Endodermal cell (in vitro differentiated cells): ENCODE data around the gene DHX30. TPM values are rescaled to one million over a fixed set of nuclear protein-coding genes. Genes with fewer than 3 reads are reported as not detected.
A peak's percentile ranks its signal among the peaks of the same experiment; 100 is the strongest.

ENCODE experiments used
- DNase-seq: peaks from one replicate; pipeline ENCODE4 v3.0.0-alpha.2; 2017
- H3K27ac ChIP-seq: 2 replicates; pipeline ENCODE4 v1.5.1; 2013; ENCODE audit warnings: mild to moderate bottlenecking, low read depth, low read length, moderate library complexity
- H3K27me3 ChIP-seq: 2 replicates; pipeline ENCODE4 v1.6.1; 2013; ENCODE audit warnings: mild to moderate bottlenecking, low read length, moderate library complexity; ENCODE audit not compliant: insufficient read depth, control insufficient read depth, poor library complexity, severe bottlenecking
- H3K36me3 ChIP-seq: 2 replicates; pipeline ENCODE4 v1.7.0; 2013; ENCODE audit warnings: mild to moderate bottlenecking, low read length, moderate library complexity; ENCODE audit not compliant: control insufficient read depth, insufficient read depth
- H3K4me1 ChIP-seq: one replicate; pipeline ENCODE4 v1.7.0; 2013; ENCODE audit warnings: low read length; ENCODE audit not compliant: control insufficient read depth, insufficient read depth
- H3K4me3 ChIP-seq: 2 replicates; pipeline ENCODE4 v1.5.1; 2013; ENCODE audit warnings: mild to moderate bottlenecking, low read length, moderate library complexity
- H3K9ac ChIP-seq: 2 replicates; pipeline ENCODE4 v1.6.1; 2013; ENCODE audit warnings: mild to moderate bottlenecking, low read length, moderate library complexity; ENCODE audit not compliant: poor library complexity, severe bottlenecking; ENCODE audit errors: extremely low read depth
- H3K9me3 ChIP-seq: 2 replicates; pipeline ENCODE4 v1.6.1; 2013; ENCODE audit warnings: mild to moderate bottlenecking, low read length, moderate library complexity; ENCODE audit not compliant: control insufficient read depth
- H3K27ac Mint-ChIP-seq: 2 replicates; pipeline ENCODE4 v1.8.0; 2020; ENCODE audit warnings: mixed read lengths
- H3K27me3 Mint-ChIP-seq: 2 replicates; pipeline ENCODE4 v1.8.0; 2021; ENCODE audit warnings: mild to moderate bottlenecking, mixed read lengths; ENCODE audit not compliant: insufficient read depth
- H3K36me3 Mint-ChIP-seq: 2 replicates; pipeline ENCODE4 v1.8.0; 2020; ENCODE audit warnings: low read depth, mixed read lengths
- H3K4me1 Mint-ChIP-seq: 2 replicates; pipeline ENCODE4 v1.8.0; 2020; ENCODE audit warnings: mixed read lengths
- H3K4me3 Mint-ChIP-seq: 2 replicates; pipeline ENCODE4 v1.8.0; 2020; ENCODE audit warnings: mild to moderate bottlenecking, moderate library complexity, mixed read lengths
- H3K9me3 Mint-ChIP-seq: 2 replicates; pipeline ENCODE4 v1.8.0; 2020; ENCODE audit warnings: mild to moderate bottlenecking, mixed read lengths
- CTCF ChIP-seq: fragments of 200-600 bp; sonication (generic); conservative IDR thresholded peaks from 2 replicates; pipeline ENCODE4 v1.5.0; 2021; ENCODE audit warnings: antibody characterized with exemption, mild to moderate bottlenecking
- WGBS, 2 experiments: methylation state at CpG; one replicate each; pipeline versions ENCODE4 v1.1.5 to v1.1.7; 2013; ENCODE audit warnings: missing lambda C conversion rate in 2 of 2, mixed read lengths in 1 of 2; ENCODE audit not compliant: insufficient coverage in 1 of 2, insufficient read length in 1 of 2; 5-methylcytosine and 5-hydroxymethylcytosine counted together
- total RNA-seq, 2 donors: library from RNA; stranded (reverse); fragmentation: NEBNext Ultra II Directional in 1 of 2; extraction: Animal tissue kit (Norgen Biotek cat#: 25700) in 1 of 2; gene quantifications; 2 replicates in 1 of 2; 3 replicates in 1 of 2; pipeline ENCODE4 v1.2.1, GENCODE V29; 2021

DHX30 gene
- total RNA-seq, 2 donors from 2014 or later = 104 to 113 TPM

GRCh38 chr3:47794544-47794943 is 8.4 kb upstream of the DHX30 start:
- no peak overlapping the region for H3K9ac ChIP-seq
- no peaks in the 10 kb centered on the region for H3K27me3 ChIP-seq
- peaks cover 4% of the 10 kb centered on the region for H3K9me3 Mint-ChIP-seq
- no peak overlapping the region for H3K4me3 ChIP-seq
- H3K27ac ChIP-seq = no peak overlapping the region
- DNase-seq = no peak
- no peaks in the 10 kb centered on the region for H3K4me1 Mint-ChIP-seq
- no peak overlapping the region for H3K27ac Mint-ChIP-seq
- H3K4me1 ChIP-seq = no peaks in the 10 kb centered on the region
- no peak for TF ChIP-seq CTCF
- no peaks in the 10 kb centered on the region for H3K9me3 ChIP-seq
- H3K36me3 Mint-ChIP-seq = no peaks in the 10 kb centered on the region
- no peaks in the 10 kb centered on the region for H3K36me3 ChIP-seq
- no peak overlapping the region for H3K4me3 Mint-ChIP-seq
- 91 to 97% methylated on average over 4 of the region's 4 CpGs for WGBS, 2 experiments
- no peaks in the 10 kb centered on the region for H3K27me3 Mint-ChIP-seq

- H3K4me1 Mint-ChIP-seq = peaks cover 13% of the 10 kb centered on the region
- no peaks in the 10 kb centered on the region for H3K36me3 ChIP-seq
- no peaks in the 10 kb centered on the region for H3K27me3 Mint-ChIP-seq
- H3K4me1 ChIP-seq = peaks cover 4% of the 10 kb centered on the region
- H3K9me3 ChIP-seq = no peaks in the 10 kb centered on the region
- H3K4me3 Mint-ChIP-seq = no peak overlapping the region
- H3K4me3 ChIP-seq = no peak overlapping the region
- H3K9me3 Mint-ChIP-seq = no peaks in the 10 kb centered on the region
- WGBS, 2 experiments = 71 to 90% methylated on average over 2 to 4 of the region's 4 CpGs
- H3K36me3 Mint-ChIP-seq = no peaks in the 10 kb centered on the region
- H3K27me3 ChIP-seq = no peaks in the 10 kb centered on the region
- no peak overlapping the region for H3K27ac ChIP-seq
- H3K27ac Mint-ChIP-seq = peak overlapping the region; percentile 87
- no peak overlapping the region for H3K9ac ChIP-seq
- peak; percentile 78 for DNase-seq
- TF ChIP-seq CTCF = peak; percentile 78
Observed at GRCh38 chr3:47799733-47800132, 3.2 kb upstream of the DHX30 start.

GRCh38 chr3:47803480-47804025 is 615 bp downstream of the DHX30 start:
- Mint-ChIP-seq H3K4me1 (peaks cover 13% of the 10 kb centered on the region), H3K9me3 (no peaks in the 10 kb centered on the region), H3K36me3 (peaks cover 19% of the 10 kb centered on the region), H3K27me3 (no peaks in the 10 kb centered on the region), H3K27ac (peak overlapping the region; percentile 99), H3K4me3 (peak overlapping the region; percentile 94)
- Histone ChIP-seq H3K4me1 (peaks cover 4% of the 10 kb centered on the region), H3K27ac (peak overlapping the region; percentile 96), H3K4me3 (peak overlapping the region; percentile 82), H3K36me3 (peaks cover 13% of the 10 kb centered on the region), H3K27me3 (no peaks in the 10 kb centered on the region), H3K9ac (peak overlapping the region; percentile 78), H3K9me3 (no peaks in the 10 kb centered on the region)
- DNase-seq = no peak
- no peak for TF ChIP-seq CTCF
- 0 to 1% methylated on average over 13 to 20 of the region's 20 CpGs for WGBS, 2 experiments
